ENCODE measurements around the gene TMEM253. TPM values are rescaled to one million over a fixed set of nuclear protein-coding genes. Genes with fewer than 3 reads are reported as not detected.

TMEM253 gene
- total and polyA plus RNA-seq, 2 donors (not counting 1 experiment from before 2014, with no cell fraction given): 0.11 TPM; not detected in 1

GRCh38 chr14:21057803-21058675 lies 42.8 kb upstream of the TMEM253 start, which contains the start of gene RNASE8:
RNASE8 (plus strand) TSS chr14:21057822; CDS start chr14:21057893, 71 bp downstream.
- H3K36me3 ChIP-seq (ENCODE audit: control insufficient read depth, insufficient read depth, low read length): no peaks in the 10 kb centered on the region
- DNase-seq (ENCODE audit: low read depth in 2 of 2): peak in 1 of 2 donors; percentile 66
- H3K4me2 ChIP-seq (ENCODE audit: extremely low read depth, insufficient read depth, low read length): no peak within 1 kb of the TSS

GRCh38 chr14:21058903-21059302 lies 42.0 kb upstream of the TMEM253 start:
- H3K9ac ChIP-seq (ENCODE audit: insufficient read depth, low read length): no peak overlapping the region
- H4K20me1 ChIP-seq (ENCODE audit: control insufficient read depth, extremely low read depth, insufficient read depth, low read length): no peaks in the 10 kb centered on the region
- no peaks in the 10 kb centered on the region for H3K4me1 ChIP-seq (ENCODE audit: control insufficient read depth, extremely low read depth, insufficient read depth, low read length)
- no peak for TF ChIP-seq EZH2 (IDR thresholded peaks at IDR 0.05; ENCODE audit: low read length, missing control alignments)
- TF ChIP-seq CTCF (conservative IDR thresholded peaks at IDR 0.05 in 1 of 2, IDR thresholded peaks at IDR 0.05 in 1 of 2; ENCODE audit: low read depth in 1 of 2, low read length in 2 of 2): no peak
- no peak for DNase-seq (ENCODE audit: low read depth in 2 of 2)
- peaks cover 8% of the 10 kb centered on the region for H3K27me3 ChIP-seq (ENCODE audit: control insufficient read depth, insufficient read depth, low read length)
- H2AFZ ChIP-seq (ENCODE audit: low read length): no peak overlapping the region
- H3K27ac ChIP-seq (ENCODE audit: insufficient read depth, low read length): no peak overlapping the region
- no peak overlapping the region for H3K4me3 ChIP-seq (replicated peaks in 1 of 4; ENCODE audit: control extremely low read depth in 1 of 4, insufficient read depth in 1 of 4, low read depth in 3 of 4, low read length in 4 of 4)
- H3K4me2 ChIP-seq (ENCODE audit: extremely low read depth, insufficient read depth, low read length): no peak overlapping the region
- no peaks in the 10 kb centered on the region for H3K36me3 ChIP-seq (ENCODE audit: control insufficient read depth, insufficient read depth, low read length)
- no peaks in the 10 kb centered on the region for H3K9me3 ChIP-seq (ENCODE audit: control insufficient read depth, insufficient read depth, low read depth, low read length)
- H3K79me2 ChIP-seq (ENCODE audit: control insufficient read depth, insufficient read depth, low read length): no peaks in the 10 kb centered on the region

More at GRCh38 chr14:21057803-21058675, 42.8 kb upstream of the TMEM253 start, which contains the start of gene RNASE8:
- Histone ChIP-seq H3K9ac (ENCODE audit: insufficient read depth, low read length) (no peak within 1 kb of the TSS), H4K20me1 (ENCODE audit: control insufficient read depth, extremely low read depth, insufficient read depth, low read length) (no peaks in the 10 kb centered on the region), H3K4me1 (ENCODE audit: control insufficient read depth, extremely low read depth, insufficient read depth, low read length) (no peaks in the 10 kb centered on the region), H3K79me2 (ENCODE audit: control insufficient read depth, insufficient read depth, low read length) (no peaks in the 10 kb centered on the region), H3K27me3 (ENCODE audit: control insufficient read depth, insufficient read depth, low read length) (peaks cover 8% of the 10 kb centered on the region), H2AFZ (ENCODE audit: low read length) (no peak within 1 kb of the TSS), H3K9me3 (ENCODE audit: control insufficient read depth, insufficient read depth, low read depth, low read length) (no peaks in the 10 kb centered on the region), H3K27ac (ENCODE audit: insufficient read depth, low read length) (no peak within 1 kb of the TSS), H3K4me3 (replicated peaks in 1 of 4; ENCODE audit: control extremely low read depth in 1 of 4, insufficient read depth in 1 of 4, low read depth in 3 of 4, low read length in 4 of 4) (no peak within 1 kb of the TSS)
- TF ChIP-seq CTCF (conservative IDR thresholded peaks at IDR 0.05 in 1 of 2, IDR thresholded peaks at IDR 0.05 in 1 of 2; ENCODE audit: low read depth in 1 of 2, low read length in 2 of 2): peak in 1 of 2 donors; percentile 2
- no peak for TF ChIP-seq EZH2 (IDR thresholded peaks at IDR 0.05; ENCODE audit: low read length, missing control alignments)

DNA sequence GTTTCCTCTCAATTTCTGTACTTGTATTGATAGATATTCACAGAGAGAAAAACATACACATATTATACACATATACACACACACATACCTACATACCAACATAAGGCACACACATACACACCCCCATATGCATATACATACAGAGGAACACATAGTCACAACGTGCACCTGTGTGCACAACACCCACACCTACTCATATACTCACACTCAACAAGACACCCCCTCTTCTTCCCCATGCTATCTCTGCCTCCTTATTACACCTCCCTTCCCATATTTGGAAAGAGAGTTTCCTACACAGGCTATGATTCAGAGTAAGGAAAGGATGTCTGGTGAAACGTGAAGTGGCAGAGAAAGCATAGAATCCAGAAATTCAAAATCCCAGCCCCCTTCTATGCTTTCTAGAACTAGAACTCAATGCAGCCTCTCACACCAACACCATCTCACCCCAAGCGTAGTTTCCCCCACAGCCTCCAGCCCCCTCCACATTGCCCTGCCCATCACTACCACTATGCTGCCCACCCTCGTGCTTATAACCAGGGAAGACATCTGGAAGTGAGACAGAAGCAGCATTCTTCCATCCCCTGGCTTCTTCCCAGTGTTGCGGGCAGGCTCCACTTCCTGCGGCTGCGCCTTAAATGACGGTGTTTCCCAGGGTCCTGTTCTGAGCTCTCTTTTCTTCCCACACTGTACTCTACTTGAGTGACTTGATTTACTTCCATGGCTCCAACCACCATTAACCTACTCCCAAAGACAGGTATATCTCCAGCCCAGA lies 40.8 kb upstream of the TMEM253 start:
- no peaks in the 10 kb centered on the region for H3K9me3 ChIP-seq (ENCODE audit: control insufficient read depth, insufficient read depth, low read depth, low read length)
- no peak overlapping the region for H3K9ac ChIP-seq (ENCODE audit: insufficient read depth, low read length)
- no peaks in the 10 kb centered on the region for H3K4me1 ChIP-seq (ENCODE audit: control insufficient read depth, extremely low read depth, insufficient read depth, low read length)
- no peaks in the 10 kb centered on the region for H4K20me1 ChIP-seq (ENCODE audit: control insufficient read depth, extremely low read depth, insufficient read depth, low read length)
- H3K79me2 ChIP-seq (ENCODE audit: control insufficient read depth, insufficient read depth, low read length): no peaks in the 10 kb centered on the region
- no peak overlapping the region for H3K4me2 ChIP-seq (ENCODE audit: extremely low read depth, insufficient read depth, low read length)
- no peak overlapping the region for H3K27ac ChIP-seq (ENCODE audit: insufficient read depth, low read length)
- H3K4me3 ChIP-seq (replicated peaks in 1 of 4; ENCODE audit: control extremely low read depth in 1 of 4, insufficient read depth in 1 of 4, low read depth in 3 of 4, low read length in 4 of 4): no peak overlapping the region
- peak in 1 of 2 donors; percentile 68 for DNase-seq (ENCODE audit: low read depth in 2 of 2)
- H3K36me3 ChIP-seq (ENCODE audit: control insufficient read depth, insufficient read depth, low read length): no peaks in the 10 kb centered on the region
- H2AFZ ChIP-seq (ENCODE audit: low read length): no peak overlapping the region
- H3K27me3 ChIP-seq (ENCODE audit: control insufficient read depth, insufficient read depth, low read length): peaks cover 8% of the 10 kb centered on the region
- TF ChIP-seq CTCF (conservative IDR thresholded peaks at IDR 0.05 in 1 of 2, IDR thresholded peaks at IDR 0.05 in 1 of 2; ENCODE audit: low read depth in 1 of 2, low read length in 2 of 2) (no peak), EZH2 (IDR thresholded peaks at IDR 0.05; ENCODE audit: low read length, missing control alignments) (no peak)
